DND-41 (cell line): ENCODE results near the gene MESD.

ENCODE experiments used
- ATAC-seq: fragments of 200-7000 bp; cut with Tn5 transposase; 3 replicates; pipeline ENCODE4 v1.9.1; 2021; ENCODE audit warnings: low read depth; ENCODE audit not compliant: insufficient read depth
- DNase-seq: peaks from one replicate; pipeline ENCODE4 v3.0.0-alpha.2; 2020
- H2AFZ ChIP-seq: 2 replicates; pipeline ENCODE4 v1.6.0; 2012; ENCODE audit warnings: low read depth, low read length
- H3K27ac ChIP-seq: 2 replicates; pipeline ENCODE4 v1.5.1; 2012; ENCODE audit warnings: low read length, inconsistent platforms
- H3K27me3 ChIP-seq: fragments of 200-600 bp; sonication (generic); 2 replicates; pipeline ENCODE4 v1.6.0; 2012; ENCODE audit warnings: low read length, mild to moderate bottlenecking, inconsistent platforms; ENCODE audit not compliant: insufficient read depth, poor library complexity
- H3K36me3 ChIP-seq: 2 replicates; pipeline ENCODE4 v1.5.1; 2012; ENCODE audit warnings: low read length, inconsistent platforms; ENCODE audit not compliant: insufficient read depth
- H3K4me1 ChIP-seq: 2 replicates; pipeline ENCODE4 v1.5.1; 2012; ENCODE audit warnings: mild to moderate bottlenecking, low read length; ENCODE audit not compliant: insufficient read depth
- H3K4me2 ChIP-seq: 2 replicates; pipeline ENCODE4 v1.6.0; 2012; ENCODE audit warnings: mild to moderate bottlenecking, moderate library complexity, low read length, inconsistent platforms; ENCODE audit not compliant: insufficient read depth
- H3K4me3 ChIP-seq, 2 experiments: fragments of 200-600 bp in 1 of 2; shearing (Covaris generic) in 1 of 2; 2 replicates each; pipeline ENCODE4 v1.5.1; 2012 to 2016; ENCODE audit warnings: inconsistent platforms in 2 of 2, low read length in 2 of 2, mild to moderate bottlenecking in 2 of 2, low read depth in 1 of 2, moderate library complexity in 1 of 2
- H3K79me2 ChIP-seq: 2 replicates; pipeline ENCODE4 v1.6.0; 2012; ENCODE audit warnings: low read length, inconsistent platforms; ENCODE audit not compliant: insufficient read depth
- H3K9ac ChIP-seq: 2 replicates; pipeline ENCODE4 v1.6.0; 2012; ENCODE audit warnings: low read depth, mild to moderate bottlenecking, inconsistent platforms, low read length, moderate library complexity
- H3K9me3 ChIP-seq: 2 replicates; pipeline ENCODE4 v1.5.1; 2012; ENCODE audit warnings: low read length, moderate library complexity, mild to moderate bottlenecking, inconsistent platforms; ENCODE audit not compliant: insufficient read depth, severe bottlenecking
- H4K20me1 ChIP-seq: 2 replicates; pipeline ENCODE4 v1.6.0; 2012; ENCODE audit warnings: low read length; ENCODE audit not compliant: insufficient read depth
- CTCF ChIP-seq: IDR thresholded peaks from 2 replicates; pipeline ENCODE4 v1.5.1; 2012; ENCODE audit warnings: borderline replicate concordance, low read length, moderate library complexity, mild to moderate bottlenecking; ENCODE audit not compliant: poor library complexity, severe bottlenecking; ENCODE audit errors: extremely low read depth
- EZH2 ChIP-seq: IDR thresholded peaks from 3 replicates; pipeline ENCODE4 v1.6.1; 2012; ENCODE audit warnings: borderline replicate concordance, low read depth, mild to moderate bottlenecking, moderate library complexity, low read length, inconsistent platforms; ENCODE audit not compliant: severe bottlenecking

MESD gene

DNA sequence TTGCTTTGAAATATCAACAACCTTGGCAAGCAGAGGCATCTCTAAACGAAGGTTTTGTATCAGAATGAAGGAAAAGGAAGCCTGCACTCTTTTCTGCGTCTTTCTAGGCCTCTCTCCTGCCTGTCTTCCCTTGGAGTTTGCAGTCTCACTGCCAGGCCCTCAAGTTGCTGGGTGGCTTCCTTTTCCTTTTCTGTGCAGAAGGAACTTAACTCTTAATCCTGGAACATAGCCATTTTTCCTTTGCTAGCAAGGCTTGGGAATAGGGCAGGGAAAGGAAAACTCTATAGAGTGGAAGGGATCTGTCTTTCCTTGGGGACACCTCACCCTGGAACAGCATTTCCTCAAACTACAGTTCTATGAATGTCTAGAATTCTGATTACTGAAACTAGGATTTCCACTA is 43.9 kb upstream of the MESD start:
- no peak overlapping the region for H3K27ac ChIP-seq
- H3K9me3 ChIP-seq = no peaks in the 10 kb centered on the region
- H4K20me1 ChIP-seq = no peaks in the 10 kb centered on the region
- H3K4me1 ChIP-seq = no peaks in the 10 kb centered on the region
- no peaks in the 10 kb centered on the region for H3K36me3 ChIP-seq
- no peak overlapping the region for H3K9ac ChIP-seq
- no peaks in the 10 kb centered on the region for H3K27me3 ChIP-seq
- H3K79me2 ChIP-seq = no peaks in the 10 kb centered on the region
- DNase-seq = no peak
- H2AFZ ChIP-seq = no peak overlapping the region
- no peak for TF ChIP-seq EZH2
- no peak for TF ChIP-seq CTCF
- no peak overlapping the region for H3K4me3 ChIP-seq
- no peak overlapping the region for H3K4me2 ChIP-seq
- ATAC-seq = no peak

- Histone ChIP-seq H3K4me1 (no peaks in the 10 kb centered on the region), H3K79me2 (no peaks in the 10 kb centered on the region), H3K27ac (no peak overlapping the region), H3K27me3 (no peaks in the 10 kb centered on the region), H3K36me3 (no peaks in the 10 kb centered on the region), H3K4me3 (no peak overlapping the region), H3K4me2 (no peak overlapping the region), H2AFZ (no peak overlapping the region), H3K9ac (no peak overlapping the region), H3K9me3 (no peaks in the 10 kb centered on the region), H4K20me1 (no peaks in the 10 kb centered on the region)
- no peak for TF ChIP-seq CTCF
- TF ChIP-seq EZH2 = no peak
- ATAC-seq (no peak), DNase-seq (no peak)
Observed at GRCh38 chr15:81032818-81033217, 43.2 kb upstream of the MESD start.

DNA sequence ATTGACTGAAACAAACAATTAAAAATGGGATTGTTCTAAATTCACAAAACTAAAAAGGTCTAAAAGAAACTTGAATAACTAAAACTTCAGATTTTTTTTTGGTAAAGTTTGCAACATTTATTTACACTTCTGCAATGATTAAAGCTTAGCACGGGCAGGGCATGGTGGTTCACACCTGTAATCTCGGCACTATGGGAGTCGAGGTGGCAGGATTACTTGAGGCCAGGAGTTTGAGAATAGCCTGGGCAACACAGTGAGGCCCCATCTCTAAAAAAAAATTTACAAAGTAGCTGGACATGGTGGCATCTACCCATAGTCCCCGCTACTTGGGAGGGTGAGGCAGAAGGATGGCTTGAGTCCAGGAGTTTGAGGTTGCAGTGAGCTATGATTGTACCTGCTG is 42.7 kb upstream of the MESD start:
- Histone ChIP-seq H3K36me3 (no peaks in the 10 kb centered on the region), H3K27me3 (no peaks in the 10 kb centered on the region), H3K4me1 (no peaks in the 10 kb centered on the region), H3K27ac (no peak overlapping the region), H4K20me1 (no peaks in the 10 kb centered on the region), H3K9me3 (no peaks in the 10 kb centered on the region), H3K4me3 (no peak overlapping the region), H2AFZ (no peak overlapping the region), H3K9ac (no peak overlapping the region), H3K4me2 (no peak overlapping the region), H3K79me2 (no peaks in the 10 kb centered on the region)
- ATAC-seq (no peak), DNase-seq (no peak)
- TF ChIP-seq EZH2 (no peak), CTCF (no peak)

- no peak overlapping the region for H3K27ac ChIP-seq
- H2AFZ ChIP-seq = no peak overlapping the region
- no peak overlapping the region for H3K4me2 ChIP-seq
- no peaks in the 10 kb centered on the region for H3K36me3 ChIP-seq
- no peaks in the 10 kb centered on the region for H4K20me1 ChIP-seq
- H3K79me2 ChIP-seq = no peaks in the 10 kb centered on the region
- H3K4me1 ChIP-seq = no peaks in the 10 kb centered on the region
- H3K9ac ChIP-seq = no peak overlapping the region
- no peaks in the 10 kb centered on the region for H3K9me3 ChIP-seq
- no peak overlapping the region for H3K4me3 ChIP-seq
- TF ChIP-seq CTCF = no peak
- TF ChIP-seq EZH2 = no peak
- no peaks in the 10 kb centered on the region for H3K27me3 ChIP-seq
- ATAC-seq = no peak
- no peak for DNase-seq
Observed at GRCh38 chr15:81031203-81031602, 41.6 kb upstream of the MESD start.
